ENCODE results near the gene KRTAP9-1.

The KRTAP9-1 gene

DNA sequence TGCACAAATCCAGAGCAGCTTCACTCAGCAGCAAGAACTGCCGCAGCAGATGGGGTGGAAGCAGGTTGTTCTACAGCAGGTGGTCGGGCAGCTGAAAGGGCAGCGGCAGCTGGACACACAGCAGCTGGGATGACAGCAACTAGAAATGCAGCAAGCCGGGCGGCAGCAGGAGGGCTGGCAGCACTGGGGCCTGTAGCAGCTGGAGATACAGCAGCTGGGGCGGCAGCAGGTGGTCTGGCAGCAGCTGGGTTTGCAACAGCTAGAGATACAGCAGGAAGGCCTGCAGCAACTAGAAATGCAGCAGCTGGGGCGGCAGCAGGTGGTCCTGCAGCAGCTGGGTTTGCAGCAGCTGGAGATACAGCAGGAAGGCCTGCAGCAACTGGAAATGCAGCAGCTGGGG, 22.1 kb upstream of the KRTAP9-1 start:
- CTCF ChIA-PET = no interaction called here
- POLR2A ChIA-PET (ENCODE audit: low non-redundant PET) = no interaction called here
- no peak overlapping the region for H3K27ac ChIP-seq
- DNase-seq (ENCODE audit: low spot score) = no peak
- TF ChIP-seq, protein P1, sequence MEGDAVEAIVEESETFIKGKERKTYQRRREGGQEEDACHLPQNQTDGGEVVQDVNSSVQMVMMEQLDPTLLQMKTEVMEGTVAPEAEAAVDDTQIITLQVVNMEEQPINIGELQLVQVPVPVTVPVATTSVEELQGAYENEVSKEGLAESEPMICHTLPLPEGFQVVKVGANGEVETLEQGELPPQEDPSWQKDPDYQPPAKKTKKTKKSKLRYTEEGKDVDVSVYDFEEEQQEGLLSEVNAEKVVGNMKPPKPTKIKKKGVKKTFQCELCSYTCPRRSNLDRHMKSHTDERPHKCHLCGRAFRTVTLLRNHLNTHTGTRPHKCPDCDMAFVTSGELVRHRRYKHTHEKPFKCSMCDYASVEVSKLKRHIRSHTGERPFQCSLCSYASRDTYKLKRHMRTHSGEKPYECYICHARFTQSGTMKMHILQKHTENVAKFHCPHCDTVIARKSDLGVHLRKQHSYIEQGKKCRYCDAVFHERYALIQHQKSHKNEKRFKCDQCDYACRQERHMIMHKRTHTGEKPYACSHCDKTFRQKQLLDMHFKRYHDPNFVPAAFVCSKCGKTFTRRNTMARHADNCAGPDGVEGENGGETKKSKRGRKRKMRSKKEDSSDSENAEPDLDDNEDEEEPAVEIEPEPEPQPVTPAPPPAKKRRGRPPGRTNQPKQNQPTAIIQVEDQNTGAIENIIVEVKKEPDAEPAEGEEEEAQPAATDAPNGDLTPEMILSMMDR (conservative IDR thresholded peaks at IDR 0.05; ENCODE audit: low read depth) = no peak

DNA sequence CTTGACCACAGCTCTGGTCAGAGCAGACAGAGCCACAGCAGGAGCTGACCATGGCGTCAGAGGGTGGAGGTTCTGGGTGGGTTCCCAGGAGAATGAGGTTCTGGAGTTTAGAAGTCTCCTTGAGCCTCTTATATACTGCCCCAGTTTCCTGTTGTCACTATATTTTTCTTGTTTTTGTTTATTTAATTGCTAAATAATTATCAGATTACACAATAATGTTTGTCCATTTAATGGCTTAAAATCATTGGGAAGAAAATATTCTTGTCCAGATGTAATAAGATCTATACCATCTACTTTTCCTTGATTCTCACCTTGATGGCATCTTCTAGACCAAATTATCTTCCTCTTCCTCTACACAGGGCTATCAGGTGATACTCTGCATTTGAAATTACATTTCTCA, 21.6 kb upstream of the KRTAP9-1 start, which contains the start of gene KRTAP4-3:
Gene KRTAP4-3 (minus strand): TSS at position 101 of the 400 bp plus-strand sequence. CDS start 49 bp downstream, at position 52.
- TF ChIP-seq, protein P1 (conservative IDR thresholded peaks at IDR 0.05; ENCODE audit: low read depth) = no peak

DNA sequence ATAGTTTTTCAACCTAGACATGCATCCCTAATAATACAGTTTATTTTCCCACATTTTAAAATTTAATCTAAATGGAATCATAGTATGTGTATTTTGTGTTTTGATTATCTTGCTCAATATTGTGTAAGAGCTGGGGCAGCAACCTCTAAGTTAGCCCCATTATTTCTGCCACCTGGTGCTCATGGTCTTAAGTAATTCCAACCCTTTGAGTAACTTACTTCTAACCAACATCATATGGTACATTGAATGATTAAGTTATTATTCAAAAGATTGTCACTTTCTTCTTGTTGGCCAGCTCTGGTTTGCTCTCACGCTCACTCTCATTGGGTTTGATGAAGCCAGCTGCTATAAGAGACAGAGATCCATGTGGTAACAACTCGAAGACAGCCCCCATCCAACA, 17.8 kb upstream of the KRTAP9-1 start:
- H3K27ac ChIP-seq = no peak overlapping the region
- ChIA-PET POLR2A (ENCODE audit: low non-redundant PET) (no interaction called here), CTCF (interaction anchor here (0.6 to 1.2 kb wide), 2 partner anchors 11 to 21 kb away, joined by 3 read pairs; no protein-coding TSS in a partner anchor)
- TF ChIP-seq, protein P1 (conservative IDR thresholded peaks at IDR 0.05; ENCODE audit: low read depth) = no peak
- no peak for DNase-seq (ENCODE audit: low spot score)

More for the DNA sequence above, 21.6 kb upstream of the KRTAP9-1 start, which contains the start of gene KRTAP4-3:
- no peak within 1 kb of the TSS for H3K27ac ChIP-seq
- DNase-seq (ENCODE audit: low spot score) = no peak
- CTCF ChIA-PET = no interaction called here
- POLR2A ChIA-PET (ENCODE audit: low non-redundant PET) = no interaction called here

DNA sequence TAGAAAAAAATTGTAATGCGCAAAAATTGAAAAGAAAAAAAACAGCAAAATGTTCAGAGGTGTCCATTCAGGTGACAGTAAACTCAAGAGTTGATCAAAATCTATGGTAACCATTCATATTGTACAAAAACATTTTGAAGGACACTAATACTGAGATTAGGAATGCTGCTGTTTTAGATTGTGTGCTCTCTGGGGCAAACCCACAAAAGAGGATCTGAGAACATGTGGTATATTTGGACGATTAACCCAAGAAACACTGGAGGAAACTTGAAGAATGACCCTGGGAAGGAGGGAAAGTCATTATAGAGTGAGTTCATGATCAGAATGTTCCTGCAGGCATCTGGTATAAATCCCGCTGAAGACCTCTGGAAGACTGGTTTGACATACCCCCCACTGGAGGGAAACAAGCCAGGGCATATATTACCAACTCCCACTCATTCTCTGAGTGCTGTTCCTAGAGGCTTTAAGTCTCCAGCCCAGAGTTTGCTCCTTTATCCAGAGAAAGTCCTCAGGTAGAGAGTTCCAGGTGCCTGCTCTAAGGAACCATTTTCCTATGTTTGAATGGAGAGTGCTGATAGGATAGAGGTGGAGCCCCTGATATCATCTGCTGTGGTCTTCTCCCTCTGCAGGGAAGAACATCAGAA, 12.8 kb upstream of the KRTAP9-1 start:
- TF ChIP-seq, protein P1 (conservative IDR thresholded peaks at IDR 0.05; ENCODE audit: low read depth) = no peak
- CTCF ChIA-PET = no interaction called here
- DNase-seq (ENCODE audit: low spot score) = no peak
- POLR2A ChIA-PET (ENCODE audit: low non-redundant PET) = no interaction called here
- H3K27ac ChIP-seq = no peak overlapping the region

DNA sequence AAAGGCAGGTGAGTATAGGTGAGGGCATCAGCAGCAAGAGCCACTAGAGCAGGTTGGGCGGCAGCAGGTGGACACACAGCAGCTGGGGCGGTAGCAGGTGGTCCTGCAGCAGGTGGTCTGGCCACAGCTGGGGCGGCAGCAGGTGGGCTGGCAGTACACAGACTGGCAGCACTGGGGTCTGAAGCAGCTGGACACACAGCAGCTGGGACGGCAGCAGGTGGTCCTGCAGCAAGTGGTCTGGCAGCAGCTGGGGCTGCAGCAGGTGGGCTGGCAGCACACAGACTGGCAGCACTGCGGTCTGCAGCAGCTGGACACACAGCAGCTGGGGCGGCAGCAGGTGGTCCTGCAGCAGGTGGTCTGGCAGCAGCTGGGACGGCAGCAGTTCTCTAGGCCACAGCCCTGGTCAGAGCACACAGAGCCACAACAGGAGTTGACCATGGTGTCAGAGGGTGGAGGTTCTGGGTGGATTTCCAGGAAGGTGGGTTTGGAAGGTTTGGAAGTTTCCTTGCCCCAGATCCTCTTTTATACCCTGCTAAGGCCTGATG, 11.9 kb upstream of the KRTAP9-1 start, which contains the start of gene KRTAP4-2:
Gene KRTAP4-2 (minus strand): TSS at position 495 of the 545 bp plus-strand sequence. CDS start 57 bp downstream, at position 438.
- no peak within 1 kb of the TSS for H3K27ac ChIP-seq
- POLR2A ChIA-PET (ENCODE audit: low non-redundant PET) = no interaction called here
- CTCF ChIA-PET = no interaction called here
- TF ChIP-seq, protein P1 (conservative IDR thresholded peaks at IDR 0.05; ENCODE audit: low read depth) = no peak
- DNase-seq (ENCODE audit: low spot score) = no peak

DNA sequence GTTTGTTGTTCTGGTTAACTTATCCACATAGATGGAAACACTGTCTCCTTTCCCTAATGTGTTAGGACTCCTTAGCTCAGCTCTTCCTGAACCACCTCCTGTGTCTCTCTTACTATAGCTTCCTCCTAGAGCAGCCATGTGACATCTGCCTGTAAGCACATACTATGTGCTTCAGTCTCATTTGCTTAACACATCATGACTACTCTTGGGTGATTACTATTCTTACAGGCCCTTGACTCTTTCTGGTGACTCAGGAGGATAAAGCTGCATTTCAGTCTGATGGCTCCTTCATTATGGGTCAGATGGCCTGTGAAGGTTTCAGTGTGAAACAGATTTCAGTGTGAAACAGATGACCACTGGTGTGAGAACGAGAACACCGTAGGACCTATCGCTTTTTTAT, 11.3 kb upstream of the KRTAP9-1 start:
- ChIA-PET CTCF (no interaction called here), POLR2A (ENCODE audit: low non-redundant PET) (no interaction called here)
- no peak overlapping the region for H3K27ac ChIP-seq
- no peak for DNase-seq (ENCODE audit: low spot score)
- TF ChIP-seq, protein P1 (conservative IDR thresholded peaks at IDR 0.05; ENCODE audit: low read depth) = no peak

Measured in RWPE1 (cell line).